Ectodermal cell (in vitro differentiated cells): ENCODE data around the gene UBE2J2.
A peak's percentile ranks its signal among the peaks of the same experiment; 100 is the strongest.

Source experiments
- H3K27ac ChIP-seq: 2 replicates; pipeline ENCODE4 v1.7.0; 2013; ENCODE audit warnings: mild to moderate bottlenecking, low read depth, low read length; ENCODE audit not compliant: insufficient read depth, poor library complexity, severe bottlenecking
- H3K27me3 ChIP-seq: 2 replicates; pipeline ENCODE4 v1.7.0; 2013; ENCODE audit warnings: mild to moderate bottlenecking, low read length; ENCODE audit not compliant: insufficient read depth, control insufficient read depth, poor library complexity, severe bottlenecking
- H3K36me3 ChIP-seq: one replicate; pipeline ENCODE4 v1.7.0; 2013; ENCODE audit warnings: low read length; ENCODE audit not compliant: control insufficient read depth, insufficient read depth
- H3K4me1 ChIP-seq: one replicate; pipeline ENCODE4 v1.7.0; 2013; ENCODE audit warnings: low read length; ENCODE audit not compliant: control insufficient read depth, insufficient read depth
- H3K4me3 ChIP-seq: 2 replicates; pipeline ENCODE4 v1.7.0; 2013; ENCODE audit warnings: low read depth, low read length, control low read depth; ENCODE audit not compliant: insufficient read depth
- H3K9me3 ChIP-seq: 2 replicates; pipeline ENCODE4 v1.7.0; 2013; ENCODE audit warnings: mild to moderate bottlenecking, low read length, moderate library complexity; ENCODE audit not compliant: control insufficient read depth
- WGBS, 2 experiments: methylation state at CpG; one replicate each; pipeline ENCODE4 v1.1.7; 2013; ENCODE audit warnings: missing lambda C conversion rate in 2 of 2; 5-methylcytosine and 5-hydroxymethylcytosine counted together

The UBE2J2 gene

GRCh38 chr1:1309251-1310108 is 35.8 kb upstream of the UBE2J2 start:
- WGBS, 2 experiments = 22 to 24% methylated on average over 57 of the region's 57 CpGs
- H3K36me3 ChIP-seq = peaks cover 14% of the 10 kb centered on the region
- no peak overlapping the region for H3K27ac ChIP-seq

GRCh38 chr1:1308756-1309250 is 35.1 kb upstream of the UBE2J2 start:
- peaks cover 13% of the 10 kb centered on the region for H3K27me3 ChIP-seq
- H3K27ac ChIP-seq = no peak overlapping the region
- H3K36me3 ChIP-seq = peaks cover 11% of the 10 kb centered on the region
- H3K4me1 ChIP-seq = peaks cover 36% of the 10 kb centered on the region
- H3K4me3 ChIP-seq = peak overlapping the region; percentile 83
- no peaks in the 10 kb centered on the region for H3K9me3 ChIP-seq
- 1% methylated on average over 66 of the region's 66 CpGs for WGBS, 2 experiments

More at GRCh38 chr1:1309251-1310108, 35.8 kb upstream of the UBE2J2 start:
- peak overlapping the region; percentile 83 for H3K4me3 ChIP-seq
- no peaks in the 10 kb centered on the region for H3K9me3 ChIP-seq
- H3K4me1 ChIP-seq = peaks cover 36% of the 10 kb centered on the region
- peaks cover 13% of the 10 kb centered on the region for H3K27me3 ChIP-seq

- 0% methylated on average over 131 of the region's 131 CpGs for WGBS, 2 experiments
- H3K4me3 ChIP-seq = peak within 1 kb of the TSS; percentile 83
- no peaks in the 10 kb centered on the region for H3K9me3 ChIP-seq
- peaks cover 13% of the 10 kb centered on the region for H3K27me3 ChIP-seq
- H3K36me3 ChIP-seq = peaks cover 9% of the 10 kb centered on the region
- peak within 1 kb of the TSS; percentile 84 for H3K27ac ChIP-seq
- peaks cover 36% of the 10 kb centered on the region for H3K4me1 ChIP-seq
Observed at GRCh38 chr1:1307923-1308755, 34.5 kb upstream of the UBE2J2 start, which contains the start of the genes ACAP3 and PUSL1. TSS of gene ACAP3 (minus strand) at chr1:1307930. CDS start at chr1:1307815, 115 bp downstream. TSS of gene PUSL1 (plus strand) at chr1:1308597. CDS start at chr1:1308644, 47 bp downstream.

DNA sequence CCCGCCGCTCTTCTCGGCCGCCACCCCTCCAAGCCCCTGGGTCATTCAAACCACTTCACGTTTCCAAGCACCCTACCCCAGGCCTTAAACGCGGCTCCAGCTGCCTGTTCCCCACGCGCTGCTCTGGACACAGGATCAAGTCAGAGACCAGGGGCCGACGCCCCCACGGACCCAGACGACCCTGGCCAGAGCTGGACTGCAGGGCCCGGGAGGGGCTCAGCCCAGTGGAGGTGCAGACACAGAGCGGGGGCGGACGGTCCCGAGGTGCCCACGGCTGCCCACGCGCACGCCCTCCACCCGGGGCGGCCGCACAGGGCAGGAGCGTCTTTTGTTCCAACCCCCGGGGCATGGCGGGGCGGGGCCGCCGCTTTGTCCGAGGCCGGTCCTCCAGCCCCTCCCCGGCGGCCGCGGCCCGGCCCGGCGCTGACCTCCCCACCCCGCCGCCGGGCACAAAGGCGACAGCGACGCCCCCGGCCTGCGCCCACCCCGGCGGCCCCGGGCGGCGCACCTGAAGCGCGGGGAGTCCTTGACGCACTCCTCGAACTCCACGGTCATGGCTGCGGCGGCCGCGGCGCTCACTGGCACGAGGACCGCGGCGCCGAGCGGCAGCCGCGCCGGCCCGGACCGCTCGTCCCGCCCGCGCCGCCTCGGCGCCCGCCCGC is 33.7 kb upstream of the UBE2J2 start:
- Histone ChIP-seq H3K4me1 (peaks cover 36% of the 10 kb centered on the region), H3K9me3 (no peaks in the 10 kb centered on the region), H3K36me3 (peaks cover 6% of the 10 kb centered on the region), H3K4me3 (peak overlapping the region; percentile 83), H3K27me3 (peaks cover 13% of the 10 kb centered on the region), H3K27ac (no peak overlapping the region)
- 2% methylated on average over 83 of the region's 83 CpGs for WGBS, 2 experiments

- 74 to 77% methylated on average over 27 of the region's 27 CpGs for WGBS, 2 experiments
- Histone ChIP-seq H3K9me3 (no peaks in the 10 kb centered on the region), H3K27ac (no peak overlapping the region), H3K27me3 (peaks cover 13% of the 10 kb centered on the region), H3K4me3 (peak overlapping the region; percentile 83), H3K4me1 (peaks cover 36% of the 10 kb centered on the region), H3K36me3 (peaks cover 5% of the 10 kb centered on the region)
Observed at GRCh38 chr1:1306661-1307260, 33.1 kb upstream of the UBE2J2 start.

DNA sequence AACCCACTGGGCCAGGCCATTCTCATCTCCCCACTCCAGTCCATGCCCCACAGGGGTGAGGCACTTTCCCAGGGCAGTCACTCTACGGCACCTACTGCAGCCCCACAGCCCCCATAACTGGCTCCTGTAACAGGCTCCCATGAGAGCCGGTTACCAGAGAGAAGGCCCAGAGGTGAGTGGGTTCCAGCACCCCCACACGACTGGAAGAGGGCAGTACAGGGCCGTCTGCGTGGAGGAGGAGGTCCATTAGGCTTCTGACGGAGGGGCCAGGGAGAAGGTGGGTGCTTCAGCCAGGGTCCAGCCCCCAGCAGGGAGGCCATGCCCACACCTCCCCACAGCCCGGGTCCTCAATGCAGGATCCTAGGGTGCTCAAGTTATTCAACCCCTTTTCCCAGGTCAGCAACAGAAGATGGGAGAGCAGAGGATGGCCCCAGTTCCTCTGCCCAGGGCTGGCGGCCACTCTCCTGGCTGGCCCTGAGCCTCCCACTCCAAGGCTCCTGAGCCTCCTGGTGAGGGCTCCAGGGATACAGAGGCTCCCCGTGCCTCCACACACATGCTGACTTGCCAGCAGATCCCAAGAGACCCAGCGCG is 32.5 kb upstream of the UBE2J2 start:
- H3K27ac ChIP-seq = no peak overlapping the region
- H3K4me1 ChIP-seq = peaks cover 36% of the 10 kb centered on the region
- H3K4me3 ChIP-seq = peak overlapping the region; percentile 83
- 57 to 58% methylated on average over 11 of the region's 11 CpGs for WGBS, 2 experiments
- no peaks in the 10 kb centered on the region for H3K36me3 ChIP-seq
- H3K27me3 ChIP-seq = peaks cover 13% of the 10 kb centered on the region
- H3K9me3 ChIP-seq = no peaks in the 10 kb centered on the region

- H3K4me1 ChIP-seq = peaks cover 36% of the 10 kb centered on the region
- H3K27ac ChIP-seq = peak overlapping the region; percentile 69
- 62 to 66% methylated on average over 25 of the region's 25 CpGs for WGBS, 2 experiments
- H3K4me3 ChIP-seq = peak overlapping the region; percentile 3
- H3K27me3 ChIP-seq = peaks cover 13% of the 10 kb centered on the region
- no peaks in the 10 kb centered on the region for H3K36me3 ChIP-seq
- no peaks in the 10 kb centered on the region for H3K9me3 ChIP-seq
Observed at GRCh38 chr1:1305300-1306069, 31.8 kb upstream of the UBE2J2 start.

- Histone ChIP-seq H3K4me1 (peaks cover 28% of the 10 kb centered on the region), H3K36me3 (no peaks in the 10 kb centered on the region), H3K9me3 (no peaks in the 10 kb centered on the region), H3K27ac (peak overlapping the region; percentile 69), H3K27me3 (peaks cover 11% of the 10 kb centered on the region), H3K4me3 (peak overlapping the region; percentile 14)
- WGBS, 2 experiments = 35 to 36% methylated on average over 29 of the region's 29 CpGs
Observed at GRCh38 chr1:1304331-1305299, 31.0 kb upstream of the UBE2J2 start.
